LoVo (cell line): ENCODE data around the gene LIN52.
A peak's percentile ranks its signal among the peaks of the same experiment; 100 is the strongest.
"Not testable (repeated sequence)": the region's sequence is repeated elsewhere in the genome, so short reads cannot be mapped to it uniquely, and the experiment has no call there.

ENCODE experiments used
- DNase-seq: peaks from one replicate; pipeline ENCODE4 v3.0.0-alpha.2; 2016; ENCODE audit warnings: low spot score

LIN52 gene

GRCh38 chr14:74109369-74109768, 24.6 kb downstream of the LIN52 start:
- no peak for DNase-seq

GRCh38 chr14:74111395-74112216, 26.9 kb downstream of the LIN52 start:
- peak; percentile 57 for DNase-seq

GRCh38 chr14:74125487-74125886, 40.7 kb downstream of the LIN52 start:
- not testable (repeated sequence) for DNase-seq

- DNase-seq, result no peak
These were observed 41.7 kb downstream of the LIN52 start for GRCh38 chr14:74126315-74127013.

GRCh38 chr14:74127634-74128033, 42.9 kb downstream of the LIN52 start:
- DNase-seq, result no peak

GRCh38 chr14:74133833-74134481, 49.2 kb downstream of the LIN52 start:
- DNase-seq, result no peak

- DNase-seq, result no peak
These were observed 49.7 kb downstream of the LIN52 start for GRCh38 chr14:74134484-74134883.

- DNase-seq, result peak; percentile 35
These were observed 50.7 kb downstream of the LIN52 start for GRCh38 chr14:74135426-74135825.

GRCh38 chr14:74140374-74140850, 55.7 kb downstream of the LIN52 start:
- peak; percentile 30 for DNase-seq

GRCh38 chr14:74141703-74142102, 56.9 kb downstream of the LIN52 start:
- no peak for DNase-seq

- DNase-seq, result peak; percentile 49
These were observed 57.8 kb downstream of the LIN52 start for GRCh38 chr14:74142523-74142922.

- no peak for DNase-seq
These were observed 60.0 kb downstream of the LIN52 start for GRCh38 chr14:74144789-74145188.

GRCh38 chr14:74147571-74147970, 62.8 kb downstream of the LIN52 start:
- DNase-seq, result no peak

- no peak for DNase-seq
These were observed 63.9 kb downstream of the LIN52 start for GRCh38 chr14:74148705-74149104.

- DNase-seq, result no peak
These were observed 70.5 kb downstream of the LIN52 start for GRCh38 chr14:74155287-74155686.

GRCh38 chr14:74155749-74156148, 71.0 kb downstream of the LIN52 start:
- DNase-seq, result no peak

- no peak for DNase-seq
These were observed 76.0 kb downstream of the LIN52 start for GRCh38 chr14:74160763-74161162.

- no peak for DNase-seq
These were observed 76.9 kb downstream of the LIN52 start for GRCh38 chr14:74161526-74162158.

GRCh38 chr14:74169906-74170305, 85.2 kb downstream of the LIN52 start:
- no peak for DNase-seq

GRCh38 chr14:74176400-74176793, 91.6 kb downstream of the LIN52 start:
- no peak for DNase-seq

- no peak for DNase-seq
These were observed 95.1 kb downstream of the LIN52 start for GRCh38 chr14:74179856-74180255.

- no peak for DNase-seq
These were observed 106.3 kb downstream of the LIN52 start for GRCh38 chr14:74190927-74191575.
